22Rv1 (cell line): ENCODE measurements around the gene STAT5B.
"Not testable (repeated sequence)": the region's sequence is repeated elsewhere in the genome, so short reads cannot be mapped to it uniquely, and the experiment has no call there.

Source experiments
- H3K27ac ChIP-seq: fragments of 450-650 bp; 2 replicates; pipeline ENCODE4 v1.5.1; 2017
- ZFX ChIP-seq: fragments of 450-650 bp; IDR thresholded peaks from 2 replicates; pipeline ENCODE4 v1.6.1; 2017; ENCODE audit warnings: antibody characterized with exemption, borderline replicate concordance
- TF ChIP-seq, protein P1 (sequence below): fragments of 450-650 bp; IDR thresholded peaks from 2 replicates; pipeline ENCODE4 v1.5.1; 2017; ENCODE audit warnings: mild to moderate bottlenecking

STAT5B gene

DNA sequence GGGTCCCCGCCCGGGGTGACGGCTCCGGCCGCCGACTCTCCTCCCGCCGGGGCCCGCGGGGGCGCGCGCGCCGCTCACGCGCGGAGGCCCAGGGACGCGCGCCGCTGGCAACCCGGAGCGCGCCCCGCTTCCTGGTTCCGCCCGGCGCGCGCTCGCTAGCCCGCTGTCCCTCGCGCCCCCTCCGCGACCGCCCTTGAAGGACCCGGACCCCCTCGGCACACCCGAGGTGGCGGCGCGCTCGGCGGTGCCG lies at the start of gene STAT5B:
Gene STAT5B, minus strand, starts transcription at position 33 of the 250 bp plus-strand sequence. CDS start 44,264 bp downstream, outside the sequence.
- H3K27ac ChIP-seq, result peak within 1 kb of the TSS; percentile 64
- TF ChIP-seq ZFX, result no peak
- TF ChIP-seq, protein P1, sequence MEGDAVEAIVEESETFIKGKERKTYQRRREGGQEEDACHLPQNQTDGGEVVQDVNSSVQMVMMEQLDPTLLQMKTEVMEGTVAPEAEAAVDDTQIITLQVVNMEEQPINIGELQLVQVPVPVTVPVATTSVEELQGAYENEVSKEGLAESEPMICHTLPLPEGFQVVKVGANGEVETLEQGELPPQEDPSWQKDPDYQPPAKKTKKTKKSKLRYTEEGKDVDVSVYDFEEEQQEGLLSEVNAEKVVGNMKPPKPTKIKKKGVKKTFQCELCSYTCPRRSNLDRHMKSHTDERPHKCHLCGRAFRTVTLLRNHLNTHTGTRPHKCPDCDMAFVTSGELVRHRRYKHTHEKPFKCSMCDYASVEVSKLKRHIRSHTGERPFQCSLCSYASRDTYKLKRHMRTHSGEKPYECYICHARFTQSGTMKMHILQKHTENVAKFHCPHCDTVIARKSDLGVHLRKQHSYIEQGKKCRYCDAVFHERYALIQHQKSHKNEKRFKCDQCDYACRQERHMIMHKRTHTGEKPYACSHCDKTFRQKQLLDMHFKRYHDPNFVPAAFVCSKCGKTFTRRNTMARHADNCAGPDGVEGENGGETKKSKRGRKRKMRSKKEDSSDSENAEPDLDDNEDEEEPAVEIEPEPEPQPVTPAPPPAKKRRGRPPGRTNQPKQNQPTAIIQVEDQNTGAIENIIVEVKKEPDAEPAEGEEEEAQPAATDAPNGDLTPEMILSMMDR, result no peak

DNA sequence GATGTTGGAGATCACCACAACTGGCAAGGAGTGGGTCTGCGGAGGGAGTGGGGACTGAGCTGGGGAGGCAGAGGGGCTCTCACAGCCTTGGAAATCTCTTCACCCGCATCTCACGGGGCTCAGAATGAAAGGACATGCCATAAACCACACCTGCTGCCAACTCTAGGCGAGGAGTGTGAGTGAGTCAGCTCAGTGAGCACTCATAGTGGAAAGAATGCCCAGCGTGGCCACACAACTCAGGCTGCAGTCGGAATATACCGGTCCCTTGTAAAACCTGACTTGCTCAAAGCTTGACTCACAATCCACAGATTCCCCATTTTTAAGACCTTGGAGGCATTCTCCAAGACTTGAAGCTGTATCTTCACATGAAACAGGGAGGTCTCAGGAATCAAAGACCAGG lies 48.8 kb upstream of the STAT5B start:
- no peak for TF ChIP-seq ZFX
- TF ChIP-seq, protein P1, result no peak
- H3K27ac ChIP-seq, result no peak overlapping the region

DNA sequence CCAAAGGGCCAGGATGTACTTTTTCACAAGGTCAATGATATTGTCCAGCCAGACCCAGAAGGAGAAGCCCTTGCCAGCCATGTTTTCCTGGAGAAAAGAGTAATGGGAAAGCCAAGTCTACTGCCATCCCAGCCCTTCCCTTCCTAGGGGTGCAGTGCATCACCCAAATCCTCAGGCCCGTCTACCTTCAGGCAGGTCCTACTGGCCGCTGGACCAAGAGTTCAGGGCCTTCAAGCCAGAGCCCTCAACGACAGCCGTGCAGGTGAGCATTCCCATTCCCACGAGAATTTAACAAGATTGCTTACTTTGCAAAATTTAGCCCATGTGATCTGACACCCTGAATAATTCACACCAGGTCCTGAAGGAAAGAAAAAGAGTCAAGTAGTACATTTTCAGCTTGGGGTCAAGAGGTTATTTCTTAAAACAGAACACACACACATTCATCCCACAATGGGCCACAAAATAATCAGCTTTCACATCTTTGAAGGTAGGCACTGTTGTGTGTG lies 47.1 kb upstream of the STAT5B start:
- TF ChIP-seq, protein P1, result no peak
- TF ChIP-seq ZFX, result no peak
- no peak overlapping the region for H3K27ac ChIP-seq

DNA sequence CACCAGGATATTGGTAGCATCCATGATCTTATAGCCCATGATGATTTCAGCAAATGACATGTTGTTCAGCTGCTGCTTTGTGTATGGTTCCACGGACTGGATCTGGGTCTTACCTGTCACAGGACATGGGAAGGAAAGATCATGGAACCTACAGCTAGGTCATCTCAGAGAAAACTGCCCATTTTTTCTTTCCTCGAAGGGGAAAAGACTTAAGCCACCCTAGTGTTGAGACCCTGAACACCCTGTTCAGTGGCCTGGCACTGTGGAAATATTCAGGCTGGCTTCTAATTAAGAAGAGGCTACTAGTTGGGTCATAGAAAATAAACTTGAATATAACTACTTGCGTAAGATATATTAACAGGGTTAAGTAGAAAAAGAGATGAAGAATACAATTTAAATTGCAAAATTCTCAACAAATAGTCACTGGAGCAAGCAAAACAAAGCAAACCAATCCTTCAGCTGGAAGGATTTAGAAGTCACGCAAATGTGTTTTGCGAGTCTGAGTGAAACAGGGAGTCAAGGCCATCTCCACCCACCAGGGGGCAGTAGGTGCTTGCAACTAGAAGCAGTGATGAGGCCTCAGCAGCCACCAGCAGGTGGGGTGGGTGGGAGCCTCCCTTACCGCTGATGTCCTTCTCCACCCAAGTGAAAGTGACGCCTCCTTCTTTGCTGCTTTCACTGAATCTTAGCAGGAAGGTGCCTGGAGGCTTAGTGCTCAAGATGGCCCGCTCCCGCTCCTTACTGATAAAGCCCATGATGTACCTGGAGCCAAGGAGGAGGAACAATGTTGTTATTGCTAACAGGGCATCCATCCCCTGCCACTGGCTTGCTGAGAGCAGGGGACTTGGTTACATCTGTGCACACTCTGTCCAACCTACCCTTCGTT lies 46.4 kb upstream of the STAT5B start:
- no peak overlapping the region for H3K27ac ChIP-seq
- TF ChIP-seq ZFX, result no peak
- TF ChIP-seq, protein P1, result peak; percentile 99

DNA sequence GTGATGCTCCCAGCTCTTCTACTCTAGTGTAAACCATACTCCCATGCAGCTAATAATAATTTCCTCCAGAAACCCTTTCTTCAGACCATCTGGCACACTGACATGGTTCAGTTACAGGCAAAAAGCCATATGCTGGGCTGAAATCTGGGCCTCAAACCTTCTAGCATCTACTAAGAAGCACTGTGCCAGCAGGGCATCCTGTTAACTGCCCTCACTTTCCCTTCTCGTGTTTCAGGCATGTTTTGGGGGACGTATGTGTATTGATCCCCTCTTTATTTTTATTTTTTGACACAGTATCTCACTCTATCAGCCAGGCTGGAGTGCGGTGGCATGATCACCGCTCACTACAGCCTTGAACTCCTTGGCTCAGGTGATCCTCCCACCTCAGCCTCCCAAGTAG lies 45.4 kb upstream of the STAT5B start:
- no peak overlapping the region for H3K27ac ChIP-seq

DNA sequence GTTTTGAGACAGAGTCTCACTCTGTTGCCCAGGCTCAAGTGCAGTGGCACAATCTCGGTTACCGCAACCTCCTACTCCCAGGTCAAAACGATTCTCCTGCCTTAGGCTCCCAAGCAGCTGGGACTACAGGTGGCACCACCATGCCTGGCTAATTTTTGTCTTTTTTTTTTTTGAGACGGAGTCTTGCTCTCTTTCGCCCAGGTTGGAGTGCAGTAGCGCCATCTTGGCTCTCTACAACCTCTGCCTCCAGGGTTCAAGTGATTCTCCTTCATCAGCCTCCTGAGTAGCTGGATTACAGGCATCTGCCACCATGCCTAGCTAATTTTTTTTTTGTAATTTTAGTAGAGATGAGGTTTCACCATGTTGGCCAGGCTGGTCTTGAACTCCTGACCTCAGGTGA lies 41.8 kb upstream of the STAT5B start:
- not testable (repeated sequence) for H3K27ac ChIP-seq

More for the DNA sequence above, 45.4 kb upstream of the STAT5B start:
- TF ChIP-seq, protein P1, result no peak
- TF ChIP-seq ZFX, result no peak

DNA sequence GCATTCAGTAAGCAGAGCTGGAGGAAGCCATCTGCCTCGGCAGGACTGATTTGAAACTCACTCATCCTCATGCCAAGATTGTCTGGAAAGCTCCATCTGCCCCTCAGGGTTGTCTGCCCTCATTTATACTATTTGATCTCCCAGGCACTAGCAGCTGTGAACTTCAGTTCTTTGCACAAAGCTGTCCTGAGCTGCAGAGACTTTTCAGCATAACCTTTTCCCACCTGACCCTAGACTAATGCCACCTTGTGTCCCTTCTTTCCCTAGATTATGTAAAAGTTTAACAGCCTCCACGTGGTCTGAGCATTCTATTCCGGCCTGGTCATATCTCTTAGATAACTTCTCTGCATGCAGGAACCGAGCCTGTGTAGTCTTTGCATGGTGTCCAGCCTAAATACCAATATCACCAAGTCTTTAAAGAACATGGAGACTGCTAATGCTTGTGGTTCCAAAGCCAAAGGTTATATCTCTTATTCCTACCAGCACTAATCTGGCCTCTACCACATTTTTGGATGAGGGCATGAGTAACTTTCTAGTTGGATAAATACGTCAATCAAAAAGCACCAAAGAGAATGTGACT lies 41.2 kb upstream of the STAT5B start:
- no peak overlapping the region for H3K27ac ChIP-seq

More for the DNA sequence above, 41.2 kb upstream of the STAT5B start:
- no peak for TF ChIP-seq ZFX
- TF ChIP-seq, protein P1, result no peak
